ES-I3 (cell line): Measurements from ENCODE around the gene KANSL1L.
"Not testable (repeated sequence)": the region's sequence is repeated elsewhere in the genome, so short reads cannot be mapped to it uniquely, and the experiment has no call there.

Source experiments
- H3K36me3 ChIP-seq: 2 replicates; pipeline ENCODE4 v1.6.1; 2013; ENCODE audit warnings: mild to moderate bottlenecking, low read length, control low read depth, moderate library complexity; ENCODE audit not compliant: insufficient read depth
- H3K4me1 ChIP-seq: 2 replicates; pipeline ENCODE4 v1.6.1; 2013; ENCODE audit warnings: mild to moderate bottlenecking, control low read depth, low read length; ENCODE audit not compliant: insufficient read depth
- H3K9ac ChIP-seq: 2 replicates; pipeline ENCODE4 v1.6.1; 2013; ENCODE audit warnings: low read depth, mild to moderate bottlenecking, low read length, moderate library complexity
- H3K9me3 ChIP-seq: 2 replicates; pipeline ENCODE4 v1.6.1; 2013; ENCODE audit warnings: mild to moderate bottlenecking, low read length, moderate library complexity; ENCODE audit not compliant: control insufficient read depth, insufficient read depth

The KANSL1L gene

DNA sequence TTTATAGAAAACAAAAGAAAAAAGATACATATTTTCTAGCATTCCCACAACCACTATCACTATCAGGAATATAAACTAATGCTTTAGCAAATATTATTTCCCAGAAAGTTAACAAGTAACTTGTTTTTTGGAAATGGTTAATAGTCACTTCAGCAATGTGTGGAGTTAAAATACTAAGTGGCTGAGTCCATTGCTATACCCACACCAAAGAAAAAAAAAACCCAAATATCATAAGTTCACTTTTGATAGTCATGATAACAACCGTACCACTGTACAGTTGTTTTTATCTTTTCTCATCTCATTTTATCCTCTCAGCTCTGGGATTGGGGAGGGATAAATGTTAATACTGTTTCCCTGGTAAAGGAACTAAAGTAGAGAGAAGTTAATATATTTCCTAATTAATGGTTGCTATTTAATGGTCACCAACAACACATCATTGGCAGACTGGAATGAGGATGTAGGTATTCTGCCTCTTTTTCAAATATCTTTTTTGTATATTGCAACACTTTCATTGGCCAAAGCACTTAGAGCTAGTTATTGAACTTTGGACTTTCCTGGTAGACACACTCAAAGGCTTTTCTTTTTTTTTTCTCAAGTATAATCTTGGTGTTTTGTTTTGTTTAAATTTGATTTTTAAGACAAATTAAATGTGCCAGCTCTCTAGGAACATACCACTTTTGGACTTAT, 18.4 kb upstream of the KANSL1L start:
- no peaks in the 10 kb centered on the region for H3K4me1 ChIP-seq
- no peak overlapping the region for H3K9ac ChIP-seq
- H3K36me3 ChIP-seq = no peaks in the 10 kb centered on the region
- no peaks in the 10 kb centered on the region; the same call in 1 of the 2 replicates for H3K9me3 ChIP-seq

DNA sequence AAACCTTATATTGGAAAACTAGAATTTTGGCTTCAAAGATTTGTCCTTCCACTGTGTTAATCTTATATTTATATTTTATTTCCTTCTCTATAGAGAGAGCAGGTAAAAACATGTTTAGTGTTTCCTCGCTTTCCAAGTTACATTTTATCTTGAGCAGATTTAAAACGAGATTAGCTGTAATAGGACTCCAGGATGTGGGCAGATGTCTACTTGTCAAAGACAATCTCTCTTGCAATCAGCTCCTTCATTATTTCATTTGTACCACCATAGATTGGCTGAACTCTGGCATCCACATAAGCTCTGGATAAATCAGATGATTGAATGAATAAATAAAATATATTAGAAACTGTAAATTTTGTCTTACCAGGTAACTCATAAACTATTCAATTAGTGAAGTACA, 17.5 kb upstream of the KANSL1L start:
- H3K36me3 ChIP-seq = no peaks in the 10 kb centered on the region
- H3K9ac ChIP-seq = no peak overlapping the region

DNA sequence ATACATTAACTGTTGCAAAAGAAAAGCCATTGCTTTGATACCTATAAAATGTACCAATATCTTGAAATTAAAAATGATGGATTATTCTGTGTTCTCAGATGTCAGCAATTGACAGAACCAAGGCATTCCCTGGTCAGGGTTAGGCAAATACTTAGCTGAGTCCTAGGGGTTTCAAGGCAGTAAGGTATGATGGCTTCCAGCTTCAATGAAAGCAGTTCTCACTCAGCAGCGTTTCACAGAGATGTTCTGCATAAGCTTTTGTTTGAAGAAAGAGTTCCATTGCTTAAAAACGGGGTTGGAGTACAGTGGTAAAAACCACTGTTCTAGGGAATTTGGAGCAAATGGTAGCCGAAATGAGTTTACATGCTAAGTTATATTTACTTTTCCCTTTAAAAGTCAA, 17.0 kb upstream of the KANSL1L start:
- H3K4me1 ChIP-seq = no peaks in the 10 kb centered on the region
- H3K36me3 ChIP-seq = no peaks in the 10 kb centered on the region
- H3K9ac ChIP-seq = no peak overlapping the region

More for the DNA sequence above, 17.5 kb upstream of the KANSL1L start:
- H3K4me1 ChIP-seq = no peaks in the 10 kb centered on the region
- H3K9me3 ChIP-seq = no peaks in the 10 kb centered on the region; the same call in 1 of the 2 replicates

GRCh38 chr2:210183936-210184335, 12.7 kb upstream of the KANSL1L start:
- not testable (repeated sequence) for H3K9me3 ChIP-seq, H3K36me3 ChIP-seq, H3K9ac ChIP-seq
- peaks cover 20% of the 10 kb centered on the region; the same call in 1 of the 2 replicates for H3K4me1 ChIP-seq

More for the DNA sequence above, 17.0 kb upstream of the KANSL1L start:
- H3K9me3 ChIP-seq = no peaks in the 10 kb centered on the region; the same call in 1 of the 2 replicates

- H3K9ac ChIP-seq, H3K9me3 ChIP-seq, H3K36me3 ChIP-seq: not testable (repeated sequence)
- peaks cover 29% of the 10 kb centered on the region; the same call in 1 of the 2 replicates for H3K4me1 ChIP-seq
Measured at GRCh38 chr2:210181606-210182088, 10.4 kb upstream of the KANSL1L start.

DNA sequence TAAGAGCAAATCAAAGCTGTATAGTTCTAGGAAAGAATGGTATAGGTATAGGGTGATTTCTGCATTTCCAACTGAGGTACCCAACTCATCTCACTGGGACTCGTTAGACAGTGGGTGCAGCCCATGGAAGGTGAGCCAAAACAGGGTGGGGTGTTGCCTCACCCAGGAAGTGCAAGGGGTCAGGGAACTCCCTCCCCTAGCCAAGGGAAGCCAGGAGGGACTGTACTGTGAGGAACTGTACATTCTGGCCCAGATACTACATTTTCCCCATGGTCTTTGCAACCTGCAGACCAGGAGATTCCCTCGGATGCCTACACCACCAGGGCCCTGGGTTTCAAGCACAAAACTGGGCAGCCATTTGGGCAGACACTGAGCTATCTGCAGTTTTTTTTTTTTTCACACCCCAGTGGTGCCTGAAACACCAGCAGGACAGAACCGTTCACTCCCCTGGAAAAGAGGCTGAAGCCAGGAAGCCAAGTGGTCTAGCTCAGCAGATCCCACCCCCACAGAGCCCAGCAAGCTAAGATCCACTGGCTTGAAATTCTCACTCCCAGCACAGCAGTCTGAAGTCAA, 9.9 kb upstream of the KANSL1L start:
- H3K9ac ChIP-seq, H3K9me3 ChIP-seq, H3K36me3 ChIP-seq: not testable (repeated sequence)
- H3K4me1 ChIP-seq = peaks cover 29% of the 10 kb centered on the region; the same call in 1 of the 2 replicates

- H3K9ac ChIP-seq = no peak overlapping the region
- H3K4me1 ChIP-seq = peaks cover 29% of the 10 kb centered on the region; the same call in 1 of the 2 replicates
- H3K36me3 ChIP-seq = no peaks in the 10 kb centered on the region
- no peaks in the 10 kb centered on the region for H3K9me3 ChIP-seq
Measured at GRCh38 chr2:210180477-210180876, 9.3 kb upstream of the KANSL1L start.

DNA sequence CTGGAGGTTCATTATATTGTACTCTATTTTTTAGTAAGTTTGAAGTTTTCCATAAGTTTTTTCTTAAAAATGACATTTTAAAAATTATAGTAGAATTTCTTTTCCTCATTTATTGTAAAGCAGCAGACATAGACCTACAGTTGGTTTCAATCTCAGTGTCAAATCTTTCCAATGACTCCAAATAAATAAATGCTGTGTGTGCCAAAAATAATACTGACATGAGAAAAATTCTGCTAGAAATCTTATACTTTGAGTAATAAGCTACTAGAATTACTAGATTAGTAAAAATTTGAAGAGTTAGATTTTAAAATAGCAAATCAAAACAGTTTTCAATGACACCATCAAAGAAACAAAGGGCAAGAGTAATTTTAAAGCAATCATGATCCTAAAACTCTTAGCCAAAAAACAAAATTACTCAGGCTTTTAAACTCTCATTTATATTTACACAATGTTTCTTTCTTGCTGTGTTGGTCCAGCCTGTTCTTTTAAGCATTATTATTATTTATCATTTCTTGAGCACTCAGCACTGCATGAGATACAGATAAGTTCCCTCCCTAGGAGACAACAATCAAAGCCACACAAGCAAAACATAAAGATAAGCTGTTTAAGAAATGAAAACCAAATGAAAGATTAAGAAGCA, 8.3 kb upstream of the KANSL1L start:
- Histone ChIP-seq H3K36me3 (no peaks in the 10 kb centered on the region), H3K4me1 (peaks cover 29% of the 10 kb centered on the region; the same call in 1 of the 2 replicates), H3K9ac (no peak overlapping the region), H3K9me3 (no peaks in the 10 kb centered on the region)

- Histone ChIP-seq H3K36me3 (no peaks in the 10 kb centered on the region), H3K4me1 (peaks cover 29% of the 10 kb centered on the region; the same call in 1 of the 2 replicates), H3K9ac (no peak overlapping the region), H3K9me3 (no peaks in the 10 kb centered on the region)
Measured at GRCh38 chr2:210177769-210178168, 6.6 kb upstream of the KANSL1L start.

DNA sequence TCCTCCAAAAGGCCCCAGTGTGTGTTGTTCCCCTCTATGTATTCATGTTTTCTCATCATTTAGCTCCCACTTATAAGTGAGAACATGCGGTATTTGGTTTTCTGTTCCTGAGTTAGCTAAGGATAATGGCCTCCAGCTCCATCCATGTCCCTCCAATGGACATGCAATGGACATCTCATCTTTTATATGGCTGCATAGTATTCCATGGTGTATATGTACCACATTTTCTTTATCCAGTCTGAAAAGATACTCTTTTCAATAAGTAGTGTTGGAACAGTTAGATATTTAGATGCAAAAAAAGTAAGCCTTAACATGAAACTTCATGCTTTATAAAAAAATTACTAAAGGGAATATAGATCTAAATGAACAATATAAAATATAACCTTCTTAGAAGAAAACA, 5.9 kb upstream of the KANSL1L start:
- peaks cover 29% of the 10 kb centered on the region; the same call in 1 of the 2 replicates for H3K4me1 ChIP-seq
- not testable (repeated sequence) for H3K9me3 ChIP-seq, H3K9ac ChIP-seq, H3K36me3 ChIP-seq

- Histone ChIP-seq H3K9ac (no peak overlapping the region), H3K9me3 (no peaks in the 10 kb centered on the region), H3K36me3 (no peaks in the 10 kb centered on the region), H3K4me1 (peaks cover 10% of the 10 kb centered on the region; the same call in 1 of the 2 replicates)
Measured at GRCh38 chr2:210174086-210174485, 2.9 kb upstream of the KANSL1L start.

DNA sequence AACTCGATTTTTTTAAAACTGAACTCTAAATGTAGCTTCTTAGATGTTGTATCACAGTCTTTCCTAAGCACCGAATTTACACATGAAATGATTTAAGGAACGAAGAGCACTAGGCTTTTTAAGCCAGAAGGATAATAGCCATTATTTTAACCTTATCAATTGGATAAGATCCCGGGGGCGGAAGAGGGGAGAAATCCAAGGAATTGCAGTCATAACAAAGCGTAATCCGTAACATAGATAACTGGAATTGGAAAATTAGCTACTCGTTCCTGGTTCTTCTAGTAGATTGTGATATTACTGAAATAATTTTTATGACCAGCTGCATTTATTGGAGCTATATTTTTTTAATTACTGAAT, 988 bp upstream of the KANSL1L start:
- Histone ChIP-seq H3K9me3 (no peaks in the 10 kb centered on the region), H3K4me1 (no peaks in the 10 kb centered on the region), H3K36me3 (no peaks in the 10 kb centered on the region), H3K9ac (peak overlapping the region; percentile 70)

DNA sequence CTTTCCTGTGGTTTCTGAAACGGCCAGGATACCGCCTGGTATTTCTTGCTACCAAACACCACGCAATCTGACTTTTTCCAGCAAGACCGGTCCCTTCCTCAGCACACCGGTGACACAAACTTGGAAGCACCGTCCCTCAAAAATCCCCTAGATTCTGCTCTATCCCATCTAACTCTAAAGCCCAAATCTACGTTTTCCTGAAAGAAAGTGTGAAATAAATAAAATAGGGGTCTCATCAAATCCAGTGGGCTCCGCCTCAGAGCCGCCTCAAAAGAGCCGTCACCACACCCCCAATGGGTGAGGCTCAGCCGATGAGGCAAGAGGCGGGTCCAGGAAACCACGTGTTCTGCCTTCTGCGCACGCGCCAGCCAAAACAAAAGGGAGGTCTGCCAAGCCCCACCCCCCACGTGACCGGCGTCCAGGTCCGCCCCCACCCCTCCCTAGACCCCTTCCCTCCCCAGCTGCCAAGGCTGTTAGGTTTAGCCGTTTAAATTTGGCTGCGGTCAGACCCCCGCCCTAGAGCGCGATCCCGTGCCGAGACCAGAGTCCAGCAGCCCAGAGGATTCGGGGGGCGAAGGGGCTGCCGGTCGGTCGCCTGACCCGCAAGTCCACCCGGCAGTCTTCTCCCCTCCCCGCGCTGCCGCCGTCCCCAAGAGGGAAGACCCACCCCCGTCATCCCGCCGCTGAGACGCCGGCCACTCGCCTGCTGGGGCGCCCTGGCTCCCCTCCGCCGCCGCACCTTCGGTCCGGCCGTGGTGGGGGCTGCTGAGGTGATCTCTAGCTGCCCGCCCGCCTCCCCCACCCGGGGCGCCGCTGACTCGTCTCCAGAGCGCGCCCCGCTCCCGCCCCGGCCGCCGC, 534 bp downstream of the KANSL1L start:
- peak overlapping the region; percentile 71 for H3K9ac ChIP-seq
- H3K9me3 ChIP-seq = no peaks in the 10 kb centered on the region
- H3K36me3 ChIP-seq = no peaks in the 10 kb centered on the region
- no peaks in the 10 kb centered on the region for H3K4me1 ChIP-seq

DNA sequence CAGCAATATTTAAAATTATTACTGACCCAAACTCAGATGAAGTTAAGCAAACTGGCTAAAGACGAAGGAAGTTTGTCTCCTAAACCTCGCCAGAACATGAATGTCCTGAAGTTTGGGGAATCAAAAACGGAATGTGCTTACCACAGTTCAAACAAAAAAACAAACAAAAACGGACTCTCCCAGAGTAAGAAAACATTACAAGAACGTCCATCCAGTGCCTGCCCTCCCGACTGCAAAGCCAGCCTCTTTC, 1.1 kb downstream of the KANSL1L start:
- no peaks in the 10 kb centered on the region for H3K4me1 ChIP-seq

More for the DNA sequence above, 1.1 kb downstream of the KANSL1L start:
- H3K9me3 ChIP-seq = no peaks in the 10 kb centered on the region
- H3K36me3 ChIP-seq = no peaks in the 10 kb centered on the region
- H3K9ac ChIP-seq = peak overlapping the region; percentile 71
